Activated CD4-positive, alpha-beta T cell treated with anti-CD3 and anti-CD28 coated beads, Interleukin-2, Interleukin-6, amounts not matched to agents 100 ng/mL and 50 ng/mL, durations not matched to agents 16 hours and 8 hours (primary cell): ENCODE results near the gene OTOR.
A peak's percentile ranks its signal among the peaks of the same experiment; 100 is the strongest.

ENCODE experiments used
- DNase-seq: peaks from one replicate; pipeline ENCODE4 v3.0.0-alpha.2; 2020

Gene OTOR

GRCh38 chr20:16752082-16752481 lies 3.9 kb downstream of the OTOR start:
- no peak for DNase-seq

- DNase-seq: no peak
Measured at GRCh38 chr20:16752901-16753300, 4.7 kb downstream of the OTOR start.

GRCh38 chr20:16758454-16759180 lies 10.5 kb downstream of the OTOR start:
- no peak for DNase-seq

GRCh38 chr20:16759181-16759563 lies 11.0 kb downstream of the OTOR start:
- DNase-seq: no peak

GRCh38 chr20:16760431-16761304 lies 12.5 kb downstream of the OTOR start:
- no peak for DNase-seq

GRCh38 chr20:16761305-16761829 lies 13.2 kb downstream of the OTOR start:
- peak; percentile 60 for DNase-seq

- no peak for DNase-seq
Measured at GRCh38 chr20:16764560-16764959, 16.4 kb downstream of the OTOR start.

- DNase-seq: no peak
Measured at GRCh38 chr20:16771213-16771612, 23.1 kb downstream of the OTOR start.

- no peak for DNase-seq
Measured at GRCh38 chr20:16775961-16776360, 27.8 kb downstream of the OTOR start.

- no peak for DNase-seq
Measured at GRCh38 chr20:16777126-16777525, 29.0 kb downstream of the OTOR start.

- DNase-seq: no peak
Measured at GRCh38 chr20:16778159-16778558, 30.0 kb downstream of the OTOR start.

- no peak for DNase-seq
Measured at GRCh38 chr20:16781496-16781895, 33.3 kb downstream of the OTOR start.

GRCh38 chr20:16785226-16785625 lies 37.1 kb downstream of the OTOR start:
- no peak for DNase-seq
